Neuron (in vitro differentiated cells): ENCODE results near the gene CDK5RAP2.
"Not testable (repeated sequence)": the region's sequence is repeated elsewhere in the genome, so short reads cannot be mapped to it uniquely, and the experiment has no call there.

Experiments used
- H2AFZ ChIP-seq: one replicate; pipeline ENCODE4 v1.6.1; 2013; ENCODE audit warnings: low read depth, mild to moderate bottlenecking, inconsistent platforms, low read length, moderate library complexity
- H3K27me3 ChIP-seq: one replicate; pipeline ENCODE4 v1.6.1; 2013; ENCODE audit warnings: low read length; ENCODE audit not compliant: insufficient read depth
- H3K36me3 ChIP-seq: one replicate; pipeline ENCODE4 v1.6.1; 2013; ENCODE audit warnings: low read length; ENCODE audit not compliant: insufficient read depth
- H3K4me1 ChIP-seq: one replicate; pipeline ENCODE4 v1.6.1; 2013; ENCODE audit warnings: low read length; ENCODE audit not compliant: insufficient read depth
- H3K4me3 ChIP-seq: 2 replicates; pipeline ENCODE4 v1.5.1; 2013; ENCODE audit warnings: mild to moderate bottlenecking, low read length, moderate library complexity
- H3K9me3 ChIP-seq: one replicate; pipeline ENCODE4 v1.6.1; 2013; ENCODE audit warnings: low read length

CDK5RAP2 gene

DNA sequence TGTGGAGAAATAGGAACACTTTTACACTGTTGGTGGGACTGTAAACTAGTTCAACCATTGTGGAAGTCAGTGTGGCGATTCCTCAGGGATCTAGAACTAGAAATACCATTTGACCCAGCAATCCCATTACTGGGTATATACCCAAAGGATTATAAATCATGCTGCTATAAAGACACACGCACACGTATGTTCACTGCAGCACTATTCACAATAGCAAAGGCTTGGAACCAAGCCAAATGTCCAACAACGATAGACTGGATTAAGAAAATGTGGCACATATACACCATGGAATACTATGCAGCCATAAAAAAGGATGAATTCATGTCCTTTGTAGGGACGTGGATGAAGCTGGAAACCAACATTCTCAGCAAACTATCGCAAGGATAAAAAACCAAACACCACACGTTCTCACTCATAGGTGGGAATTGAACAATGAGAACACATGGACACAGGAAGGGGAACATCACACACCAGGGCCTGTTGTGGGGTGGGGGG is 27.7 kb downstream of the CDK5RAP2 start:
- not testable (repeated sequence) for H2AFZ ChIP-seq, H3K27me3 ChIP-seq, H3K4me3 ChIP-seq, H3K4me1 ChIP-seq, H3K9me3 ChIP-seq
- H3K36me3 ChIP-seq: peaks cover 55% of the 10 kb centered on the region

- H2AFZ ChIP-seq: no peak overlapping the region
- H3K36me3 ChIP-seq: peaks cover 84% of the 10 kb centered on the region
- H3K27me3 ChIP-seq: no peaks in the 10 kb centered on the region
- H3K4me1 ChIP-seq: no peaks in the 10 kb centered on the region
- no peaks in the 10 kb centered on the region for H3K9me3 ChIP-seq
- H3K4me3 ChIP-seq: no peak overlapping the region
These were observed 34.0 kb downstream of the CDK5RAP2 start for GRCh38 chr9:120545701-120546550.

DNA sequence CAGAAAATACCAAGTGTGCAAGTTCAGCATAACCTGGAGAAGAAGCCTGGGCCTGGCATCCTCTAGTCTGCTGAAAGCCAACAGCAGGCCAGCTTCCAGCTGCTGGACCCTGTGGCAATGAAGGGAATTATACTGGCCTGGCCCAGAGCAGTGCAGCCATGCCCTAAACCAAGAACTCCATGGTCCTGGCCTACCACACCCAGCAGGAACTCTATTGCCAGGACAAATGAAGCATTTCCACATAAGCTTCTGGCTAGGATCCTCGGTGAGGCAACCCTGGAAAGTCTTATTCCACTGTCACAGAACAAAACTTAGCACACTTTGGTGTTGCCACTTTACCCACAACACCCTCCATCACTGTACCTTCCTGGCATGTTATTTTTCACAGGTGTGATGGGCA is 35.5 kb downstream of the CDK5RAP2 start:
- no peaks in the 10 kb centered on the region for H3K4me1 ChIP-seq
- H3K36me3 ChIP-seq: peaks cover 80% of the 10 kb centered on the region
- no peaks in the 10 kb centered on the region for H3K27me3 ChIP-seq
- H2AFZ ChIP-seq: no peak overlapping the region
- H3K4me3 ChIP-seq: no peak overlapping the region
- H3K9me3 ChIP-seq: no peaks in the 10 kb centered on the region

- no peaks in the 10 kb centered on the region for H3K9me3 ChIP-seq
- no peak overlapping the region for H3K4me3 ChIP-seq
- no peaks in the 10 kb centered on the region for H3K4me1 ChIP-seq
- no peak overlapping the region for H2AFZ ChIP-seq
- H3K36me3 ChIP-seq: peaks cover 81% of the 10 kb centered on the region
- H3K27me3 ChIP-seq: no peaks in the 10 kb centered on the region
These were observed 37.1 kb downstream of the CDK5RAP2 start for GRCh38 chr9:120542701-120543490.

DNA sequence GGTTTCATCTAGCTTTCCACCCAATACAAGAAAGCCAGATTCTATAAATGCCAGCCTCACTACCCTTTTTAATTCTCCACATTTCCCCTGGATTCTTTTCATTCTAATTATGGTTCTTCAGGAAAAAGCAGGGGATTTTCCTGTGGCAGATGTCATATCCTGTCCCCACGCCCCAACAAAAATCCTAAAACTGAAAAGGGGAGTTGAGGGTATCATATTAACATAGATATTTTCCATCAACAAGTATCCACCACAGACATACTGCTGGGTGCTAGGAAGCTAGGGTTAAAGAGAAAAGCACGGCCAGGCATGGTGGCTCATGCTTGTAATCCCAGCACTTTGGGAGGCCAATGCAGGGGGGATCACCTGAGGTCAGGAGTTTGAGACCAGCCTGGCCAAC is 38.0 kb downstream of the CDK5RAP2 start:
- Histone ChIP-seq H3K27me3 (no peaks in the 10 kb centered on the region), H3K9me3 (no peaks in the 10 kb centered on the region), H3K4me3 (no peak overlapping the region), H2AFZ (no peak overlapping the region), H3K4me1 (no peaks in the 10 kb centered on the region), H3K36me3 (peaks cover 82% of the 10 kb centered on the region)

- H3K9me3 ChIP-seq: no peaks in the 10 kb centered on the region
- peaks cover 83% of the 10 kb centered on the region for H3K36me3 ChIP-seq
- no peaks in the 10 kb centered on the region for H3K4me1 ChIP-seq
- H3K4me3 ChIP-seq: no peak overlapping the region
- H3K27me3 ChIP-seq: no peaks in the 10 kb centered on the region
- H2AFZ ChIP-seq: no peak overlapping the region
These were observed 40.0 kb downstream of the CDK5RAP2 start for GRCh38 chr9:120539951-120540350.

GRCh38 chr9:120538339-120538738 is 41.6 kb downstream of the CDK5RAP2 start:
- Histone ChIP-seq H3K27me3 (no peaks in the 10 kb centered on the region), H3K36me3 (peaks cover 85% of the 10 kb centered on the region), H2AFZ (no peak overlapping the region)

GRCh38 chr9:120536949-120537640 is 42.9 kb downstream of the CDK5RAP2 start:
- no peaks in the 10 kb centered on the region for H3K4me1 ChIP-seq
- H3K27me3 ChIP-seq: no peaks in the 10 kb centered on the region
- no peak overlapping the region for H2AFZ ChIP-seq
- H3K9me3 ChIP-seq: no peaks in the 10 kb centered on the region
- H3K36me3 ChIP-seq: peaks cover 87% of the 10 kb centered on the region
- H3K4me3 ChIP-seq: no peak overlapping the region

More at GRCh38 chr9:120538339-120538738, 41.6 kb downstream of the CDK5RAP2 start:
- H3K9me3 ChIP-seq: no peaks in the 10 kb centered on the region
- H3K4me1 ChIP-seq: no peaks in the 10 kb centered on the region
- H3K4me3 ChIP-seq: no peak overlapping the region

- Histone ChIP-seq H3K36me3 (peaks cover 84% of the 10 kb centered on the region), H3K4me1 (no peaks in the 10 kb centered on the region)
These were observed 43.9 kb downstream of the CDK5RAP2 start for GRCh38 chr9:120536094-120536493.

DNA sequence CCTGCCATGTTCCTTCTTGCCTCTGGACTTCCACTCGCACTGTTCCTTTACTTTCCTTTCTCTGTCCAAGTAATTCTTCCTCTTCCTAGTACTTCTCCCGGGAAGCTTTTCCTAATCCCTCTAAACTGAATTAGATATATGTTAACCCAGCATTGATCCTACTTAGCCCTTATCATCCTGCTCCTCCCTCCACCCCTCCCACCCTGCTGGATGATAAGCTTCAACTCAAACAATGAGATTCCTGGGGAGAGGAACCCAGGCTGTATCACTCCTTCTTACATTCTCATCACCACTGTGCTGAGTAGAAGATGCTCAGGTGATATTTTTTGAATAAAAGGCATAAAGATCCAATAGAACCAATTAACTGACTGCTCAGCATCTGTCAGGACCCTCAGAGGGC is 45.7 kb downstream of the CDK5RAP2 start:
- H3K36me3 ChIP-seq: peaks cover 81% of the 10 kb centered on the region

More at GRCh38 chr9:120536094-120536493, 43.9 kb downstream of the CDK5RAP2 start:
- no peaks in the 10 kb centered on the region for H3K27me3 ChIP-seq
- H2AFZ ChIP-seq: no peak overlapping the region
- H3K4me3 ChIP-seq: no peak overlapping the region
- H3K9me3 ChIP-seq: no peaks in the 10 kb centered on the region

GRCh38 chr9:120532891-120533290 is 47.1 kb downstream of the CDK5RAP2 start:
- no peaks in the 10 kb centered on the region for H3K27me3 ChIP-seq
- no peak overlapping the region for H2AFZ ChIP-seq
- H3K36me3 ChIP-seq: peaks cover 82% of the 10 kb centered on the region
- H3K4me3 ChIP-seq: no peak overlapping the region
- H3K4me1 ChIP-seq: no peaks in the 10 kb centered on the region
- no peaks in the 10 kb centered on the region for H3K9me3 ChIP-seq

More for the DNA sequence above, 45.7 kb downstream of the CDK5RAP2 start:
- no peak overlapping the region for H3K4me3 ChIP-seq
- H2AFZ ChIP-seq: no peak overlapping the region
- H3K27me3 ChIP-seq: no peaks in the 10 kb centered on the region
- H3K4me1 ChIP-seq: no peaks in the 10 kb centered on the region
- H3K9me3 ChIP-seq: no peaks in the 10 kb centered on the region

- Histone ChIP-seq H3K9me3 (no peaks in the 10 kb centered on the region), H3K4me1 (no peaks in the 10 kb centered on the region), H3K27me3 (no peaks in the 10 kb centered on the region), H3K4me3 (no peak overlapping the region), H2AFZ (no peak overlapping the region), H3K36me3 (peaks cover 82% of the 10 kb centered on the region)
These were observed 47.5 kb downstream of the CDK5RAP2 start for GRCh38 chr9:120532475-120532874.
